ENCODE measurements around the gene PEX11G.

Gene PEX11G

DNA sequence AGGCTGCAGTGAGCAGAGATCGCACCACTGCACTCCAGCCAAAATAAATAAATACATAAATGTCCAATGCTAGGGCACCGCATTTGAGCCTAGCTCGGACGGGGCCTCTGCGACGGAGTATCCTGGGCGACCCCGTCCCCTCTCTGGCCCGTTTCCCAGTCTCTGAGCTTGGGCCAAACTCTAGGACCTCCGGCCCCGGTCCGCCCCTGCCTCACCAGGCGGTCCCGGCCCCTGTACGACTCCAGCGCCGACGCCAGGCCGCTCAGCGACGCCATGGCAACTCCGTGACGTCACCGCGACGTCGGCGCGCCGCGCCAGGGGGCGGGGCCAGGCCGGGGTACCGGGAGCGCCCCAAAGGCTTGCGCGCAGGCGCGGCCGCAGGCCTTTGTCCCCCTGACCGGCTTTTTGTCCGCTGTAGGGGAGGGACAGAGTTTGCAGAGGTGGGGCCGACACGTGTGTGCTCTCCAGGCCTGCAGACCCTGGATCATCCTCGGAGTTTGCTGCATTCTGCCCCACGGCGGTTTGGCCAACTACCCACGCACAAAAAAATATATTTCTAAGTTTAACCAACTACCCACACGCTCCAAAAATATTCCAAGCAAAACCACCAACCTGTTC lies at the start of gene PEX11G:
Gene PEX11G (minus strand): TSS at position 300 of the 618 bp plus-strand sequence. CDS start 25 bp downstream, at position 275.
- TF ChIP-seq, protein P1, sequence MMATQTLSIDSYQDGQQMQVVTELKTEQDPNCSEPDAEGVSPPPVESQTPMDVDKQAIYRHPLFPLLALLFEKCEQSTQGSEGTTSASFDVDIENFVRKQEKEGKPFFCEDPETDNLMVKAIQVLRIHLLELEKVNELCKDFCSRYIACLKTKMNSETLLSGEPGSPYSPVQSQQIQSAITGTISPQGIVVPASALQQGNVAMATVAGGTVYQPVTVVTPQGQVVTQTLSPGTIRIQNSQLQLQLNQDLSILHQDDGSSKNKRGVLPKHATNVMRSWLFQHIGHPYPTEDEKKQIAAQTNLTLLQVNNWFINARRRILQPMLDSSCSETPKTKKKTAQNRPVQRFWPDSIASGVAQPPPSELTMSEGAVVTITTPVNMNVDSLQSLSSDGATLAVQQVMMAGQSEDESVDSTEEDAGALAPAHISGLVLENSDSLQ (IDR thresholded peaks at IDR 0.05) = no peak
- TF ChIP-seq HDGF (IDR thresholded peaks at IDR 0.05; ENCODE audit: borderline replicate concordance) = no peak
- no peak for TF ChIP-seq CTBP1 (IDR thresholded peaks at IDR 0.05; ENCODE audit: borderline replicate concordance)
- TF ChIP-seq SP1 (IDR thresholded peaks at IDR 0.05) = no peak
- TF ChIP-seq BHLHE40 (IDR thresholded peaks at IDR 0.05; ENCODE audit: borderline replicate concordance) = no peak
- TF ChIP-seq TARDBP (IDR thresholded peaks at IDR 0.05) = no peak
- no peak for TF ChIP-seq ZNF384 (IDR thresholded peaks at IDR 0.05)
- no peak for TF ChIP-seq SUZ12 (IDR thresholded peaks at IDR 0.05)
- TF ChIP-seq L3MBTL2 (conservative IDR thresholded peaks at IDR 0.05) = peak; percentile 29; the same call in 1 of the 2 replicates
- DNase-seq (ENCODE audit: extremely low spot score) = peak; percentile 93
- CTCF ChIA-PET = no interaction called here
- POLR2A ChIA-PET = interaction anchor here (0.6 to 2.8 kb wide), 8 partner anchors 8 to 33 kb away, joined by 3 to 12 read pairs (median 5); partner anchors contain the start of genes MCOLN1 and ZNF358

DNA sequence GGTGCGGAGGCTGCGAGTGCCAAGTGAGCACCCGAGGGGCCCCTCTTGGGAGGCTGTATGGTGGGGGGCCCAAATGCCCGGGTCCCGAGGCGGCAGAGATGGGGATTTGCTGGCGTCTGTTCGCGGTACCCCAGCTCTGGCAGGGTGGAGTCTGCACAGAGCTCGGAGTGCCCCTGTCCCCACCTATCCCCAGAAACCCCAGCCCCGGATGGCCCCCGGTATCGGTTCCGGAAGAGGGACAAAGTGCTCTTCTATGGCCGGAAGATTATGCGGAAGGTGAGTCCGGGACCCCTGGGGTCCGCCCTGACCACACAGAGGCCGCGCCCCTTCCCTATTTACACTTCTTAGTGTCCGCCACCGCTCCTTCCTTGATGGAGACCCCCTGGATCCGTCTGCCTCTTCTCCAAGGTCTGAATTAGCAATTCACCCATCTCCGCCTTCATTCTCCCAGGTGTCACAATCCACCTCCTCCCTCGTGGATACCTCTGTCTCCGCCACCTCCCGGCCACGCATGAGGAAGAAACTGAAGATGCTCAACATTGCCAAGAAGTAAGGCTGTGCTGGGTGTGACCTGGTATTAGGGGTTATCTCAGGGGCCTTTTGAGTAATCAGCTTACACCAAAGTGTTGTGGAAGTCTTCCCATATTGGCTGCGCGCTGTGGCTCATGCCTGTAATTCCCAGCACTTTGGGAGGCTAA lies 47.3 kb upstream of the PEX11G start:
- no peak for DNase-seq (ENCODE audit: extremely low spot score)
- TF ChIP-seq SUZ12 (IDR thresholded peaks at IDR 0.05) (no peak), BHLHE40 (IDR thresholded peaks at IDR 0.05; ENCODE audit: borderline replicate concordance) (no peak), TARDBP (IDR thresholded peaks at IDR 0.05) (no peak), ELF4 (IDR thresholded peaks at IDR 0.05) (no peak), ARNT (IDR thresholded peaks at IDR 0.05) (no peak), LEF1 (IDR thresholded peaks at IDR 0.05; ENCODE audit: borderline replicate concordance) (no peak), HDGF (IDR thresholded peaks at IDR 0.05; ENCODE audit: borderline replicate concordance) (no peak), FOXK2 (IDR thresholded peaks at IDR 0.05) (no peak), L3MBTL2 (conservative IDR thresholded peaks at IDR 0.05) (no peak), FOXM1 (IDR thresholded peaks at IDR 0.05; ENCODE audit: borderline replicate concordance) (no peak), SP1 (IDR thresholded peaks at IDR 0.05) (no peak), ZNF384 (IDR thresholded peaks at IDR 0.05) (no peak)
- TF ChIP-seq, protein P1 (IDR thresholded peaks at IDR 0.05) = no peak
- ChIA-PET CTCF (interaction anchor here (0.7 kb wide), 1 partner anchor 32 kb away, joined by 3 read pairs; no protein-coding TSS in a partner anchor), POLR2A (interaction anchor here (0.8 to 2.0 kb wide), 2 partner anchors 29 to 31 kb away, joined by 4 to 5 read pairs; no protein-coding TSS in a partner anchor)

DNA sequence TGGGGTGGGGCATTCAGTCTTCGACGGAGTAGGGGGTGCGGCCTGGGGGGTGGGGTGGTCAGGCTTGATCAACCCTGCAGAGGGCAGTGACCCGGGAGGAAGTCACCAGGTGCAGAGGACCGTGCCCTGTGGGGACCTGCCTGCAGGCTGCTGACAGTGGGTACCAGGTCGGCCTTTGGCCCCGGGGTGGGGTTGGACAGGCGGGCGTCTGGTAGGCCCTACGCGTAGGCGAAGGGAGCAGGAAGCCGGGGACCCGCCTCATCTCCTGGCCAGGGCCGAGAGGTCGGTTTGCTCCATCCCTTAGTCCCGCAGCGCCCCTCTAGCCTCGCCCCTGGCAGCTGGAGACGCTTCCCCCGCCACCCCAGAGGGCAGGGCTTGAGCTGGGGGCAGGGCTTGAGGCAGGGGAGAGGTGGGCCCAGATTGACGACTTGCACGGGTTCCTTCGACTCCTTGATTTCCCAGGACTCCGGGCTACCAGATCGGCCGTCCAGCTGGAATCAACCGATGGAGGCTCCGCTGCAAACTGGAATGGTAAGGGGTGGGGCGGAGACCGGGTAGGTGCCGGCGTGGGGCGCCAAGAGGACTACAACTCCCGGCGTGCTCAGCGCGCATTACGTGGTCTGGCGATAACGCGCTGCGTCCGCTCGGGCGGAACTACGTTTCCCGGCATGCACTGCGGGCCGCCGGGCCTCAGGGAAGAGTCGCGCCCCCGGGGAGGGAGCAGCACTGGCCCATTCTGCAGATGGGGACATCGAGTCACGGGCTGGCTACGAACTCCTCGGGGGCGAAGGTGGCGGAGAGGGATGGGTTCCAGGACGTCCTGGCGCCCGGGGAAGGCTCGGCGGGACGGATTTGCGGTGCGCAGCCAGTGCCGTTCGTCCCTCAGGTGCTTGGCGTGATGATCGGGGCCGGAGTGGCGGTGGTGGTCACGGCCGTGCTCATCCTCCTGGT lies 46.5 kb upstream of the PEX11G start, which contains the start of gene PNPLA6:
Gene PNPLA6 (plus strand): TSS at position 671 of the 951 bp plus-strand sequence. CDS start 72 bp downstream, at position 743.
- CTCF ChIA-PET = no interaction called here
- TF ChIP-seq FOXM1 (IDR thresholded peaks at IDR 0.05; ENCODE audit: borderline replicate concordance) (peak; percentile 52; the same call in 1 of the 2 replicates), ARNT (IDR thresholded peaks at IDR 0.05) (0 out of 2 replicates have a peak, but pooled peaks have one; percentile 22), ELF4 (IDR thresholded peaks at IDR 0.05) (peak; percentile 51; the same call in 1 of the 2 replicates)
- TF ChIP-seq, protein P1 (IDR thresholded peaks at IDR 0.05) = no peak
- POLR2A ChIA-PET = interaction anchor here (0.8 to 2.0 kb wide), 4 partner anchors 13 to 71 kb away, joined by 3 to 5 read pairs (median 4); partner anchors contain the start of gene MCOLN1
- peak; percentile 95 for DNase-seq (ENCODE audit: extremely low spot score)

DNA sequence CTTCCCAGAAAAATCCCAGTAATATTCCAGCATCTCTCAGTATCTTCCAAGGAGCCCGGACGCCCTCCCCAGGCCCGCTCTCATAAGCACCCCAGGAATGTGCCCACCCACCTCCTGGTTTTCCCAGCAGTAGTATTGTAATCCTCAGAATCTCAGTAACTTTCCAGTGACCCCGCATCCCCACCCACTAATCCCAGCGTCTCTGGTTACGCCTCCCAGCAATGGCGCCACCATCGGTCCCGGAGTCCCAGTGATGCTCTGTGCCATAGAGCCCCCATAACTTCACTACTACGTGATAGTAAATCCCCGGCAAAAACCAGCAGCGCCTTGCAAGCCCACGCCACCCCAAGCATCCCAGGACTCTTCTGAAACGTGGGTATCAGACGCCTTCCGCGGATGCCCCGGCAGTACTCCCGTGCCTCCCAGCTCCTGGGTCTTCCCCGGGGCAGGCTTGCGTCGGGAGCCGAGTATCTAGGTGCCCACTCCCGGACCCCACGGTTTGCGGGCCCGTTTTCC lies 45.8 kb upstream of the PEX11G start:
- TF ChIP-seq FOXK2 (IDR thresholded peaks at IDR 0.05) (no peak), TARDBP (IDR thresholded peaks at IDR 0.05) (no peak), SP1 (IDR thresholded peaks at IDR 0.05) (no peak), ZNF384 (IDR thresholded peaks at IDR 0.05) (no peak), ARNT (IDR thresholded peaks at IDR 0.05) (no peak), FOXM1 (IDR thresholded peaks at IDR 0.05; ENCODE audit: borderline replicate concordance) (no peak), FOXA1 (IDR thresholded peaks at IDR 0.05) (no peak), L3MBTL2 (conservative IDR thresholded peaks at IDR 0.05) (no peak), NFRKB (IDR thresholded peaks at IDR 0.05) (no peak), SUZ12 (IDR thresholded peaks at IDR 0.05) (no peak), BHLHE40 (IDR thresholded peaks at IDR 0.05; ENCODE audit: borderline replicate concordance) (no peak), HDGF (IDR thresholded peaks at IDR 0.05; ENCODE audit: borderline replicate concordance) (no peak), LEF1 (IDR thresholded peaks at IDR 0.05; ENCODE audit: borderline replicate concordance) (no peak)
- TF ChIP-seq, protein P1 (IDR thresholded peaks at IDR 0.05) = no peak
- POLR2A ChIA-PET = interaction anchor here (0.8 to 2.0 kb wide), 3 partner anchors 12 to 71 kb away, joined by 3 to 5 read pairs (median 3); partner anchors contain the start of gene MCOLN1
- DNase-seq (ENCODE audit: extremely low spot score) = peak; percentile 50
- CTCF ChIA-PET = no interaction called here
